GM18858 (cell line): ENCODE measurements around the gene PCDH9.
A peak's percentile ranks its signal among the peaks of the same experiment; 100 is the strongest.

Source experiments
- ATAC-seq: cut with Tn5 transposase; IDR thresholded peaks from one replicate; pipeline ENCODE4 v1.9.1; 2021; ENCODE audit not compliant: unreplicated experiment

Gene PCDH9

DNA sequence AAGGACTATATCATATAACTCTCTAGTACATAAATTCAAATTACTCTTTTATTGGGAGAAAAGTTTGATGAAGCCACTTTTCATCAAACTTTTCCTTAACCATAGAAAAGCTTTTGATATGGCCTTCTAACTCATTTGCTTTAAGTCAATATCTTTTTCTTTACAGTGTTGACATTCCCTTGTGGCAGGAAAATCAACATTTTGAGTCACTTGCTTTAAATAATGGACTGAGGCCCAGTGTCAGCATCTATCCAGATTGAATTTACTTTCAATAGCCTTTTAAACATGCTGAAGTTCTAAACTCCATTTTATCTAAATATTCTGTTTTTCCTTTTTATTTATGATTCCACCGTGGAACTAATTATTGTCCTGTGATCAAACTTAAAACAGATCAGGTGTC, 62.7 kb downstream of the PCDH9 start:
- no peak for ATAC-seq

DNA sequence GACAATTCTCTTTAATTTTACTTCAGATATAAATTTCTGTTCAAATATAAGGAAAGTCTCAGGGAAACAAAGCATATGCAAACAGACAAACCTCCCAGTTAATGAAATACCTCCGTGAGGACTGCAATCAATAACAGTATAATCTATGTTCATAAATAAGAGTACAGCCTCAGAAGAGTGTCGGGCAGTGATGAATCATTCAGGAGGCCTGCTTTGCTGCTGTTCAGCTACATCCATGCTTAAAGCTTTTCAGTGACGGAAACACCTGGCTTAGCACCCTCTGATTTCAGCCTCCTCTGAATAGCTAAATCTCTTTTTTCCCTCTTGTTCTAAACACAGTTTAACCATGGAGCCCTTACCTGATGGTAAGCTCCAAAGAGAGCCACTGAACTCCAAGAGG, 69.0 kb downstream of the PCDH9 start:
- ATAC-seq = no peak

DNA sequence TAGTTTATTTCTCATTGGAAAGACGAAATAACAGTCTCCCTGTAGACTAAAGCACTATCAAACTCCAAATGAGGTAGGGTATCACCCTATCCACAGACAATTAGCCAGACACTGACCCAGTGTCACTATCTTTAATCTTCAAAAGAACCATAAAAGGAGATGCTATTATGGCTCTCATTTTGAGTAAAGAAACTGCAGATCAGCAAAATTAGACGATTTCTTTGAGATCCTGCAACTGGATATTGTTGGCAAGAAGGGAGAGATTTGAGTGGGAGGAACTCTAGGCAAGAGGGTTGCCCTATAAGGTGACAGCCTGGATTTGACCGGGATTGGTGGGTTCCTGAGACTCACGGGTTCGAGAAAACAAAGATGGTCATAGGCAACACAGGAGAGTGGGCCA, 71.2 kb downstream of the PCDH9 start:
- no peak for ATAC-seq

DNA sequence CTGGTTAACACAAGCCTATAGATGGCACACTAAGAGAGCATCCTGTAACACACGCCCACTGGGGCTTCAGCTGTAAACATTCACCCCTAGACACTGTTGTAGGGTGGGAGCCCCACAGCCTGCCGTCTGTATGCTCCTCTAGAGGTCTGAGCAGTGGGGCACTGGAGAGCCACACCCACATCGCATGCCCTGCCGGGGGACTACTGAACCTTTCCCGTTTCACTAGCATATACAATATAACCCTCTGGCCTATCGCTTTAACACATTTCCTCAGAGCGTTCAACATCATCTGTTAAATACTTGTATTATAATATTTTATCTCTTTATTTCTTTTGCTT, 73.4 kb downstream of the PCDH9 start:
- ATAC-seq = no peak

DNA sequence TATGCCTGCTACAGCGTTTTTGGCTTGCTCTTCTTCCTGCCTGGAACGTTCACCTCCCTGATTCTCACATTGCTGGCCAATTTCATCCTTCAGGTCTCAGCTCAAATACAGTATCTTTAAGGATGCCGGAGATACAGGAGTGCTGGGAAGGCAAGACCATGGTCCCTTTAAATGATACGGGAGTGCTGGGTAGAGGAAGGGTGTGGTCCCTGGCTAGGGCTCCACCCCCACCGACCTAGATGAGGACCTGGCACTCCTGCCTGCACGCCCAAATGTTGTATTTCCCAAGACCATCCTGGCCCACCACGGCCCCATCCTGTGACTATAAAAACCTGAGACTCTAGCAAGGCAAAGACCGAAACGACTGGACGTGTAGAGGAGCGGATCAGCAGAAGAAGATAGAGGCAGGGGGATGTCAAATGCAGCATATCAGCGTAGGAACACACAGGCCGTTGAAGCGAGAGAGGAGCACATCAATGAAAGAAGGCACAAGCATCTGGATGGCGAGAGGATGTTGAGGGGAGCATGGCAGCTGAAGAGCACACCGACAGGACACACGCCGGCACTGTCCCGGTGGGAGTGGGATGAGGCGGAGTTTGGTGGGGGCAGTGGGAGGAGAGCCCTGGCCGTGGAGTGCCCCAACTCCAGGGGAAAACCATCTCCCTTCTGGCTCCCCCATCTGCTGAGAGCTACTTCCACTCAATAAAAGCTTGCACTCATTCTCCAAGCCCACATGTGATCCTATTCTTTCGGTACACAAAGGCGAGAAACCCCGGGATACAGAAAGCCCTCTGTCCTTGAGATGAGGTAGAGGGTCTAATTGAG, 74.0 kb downstream of the PCDH9 start:
- ATAC-seq = no peak

DNA sequence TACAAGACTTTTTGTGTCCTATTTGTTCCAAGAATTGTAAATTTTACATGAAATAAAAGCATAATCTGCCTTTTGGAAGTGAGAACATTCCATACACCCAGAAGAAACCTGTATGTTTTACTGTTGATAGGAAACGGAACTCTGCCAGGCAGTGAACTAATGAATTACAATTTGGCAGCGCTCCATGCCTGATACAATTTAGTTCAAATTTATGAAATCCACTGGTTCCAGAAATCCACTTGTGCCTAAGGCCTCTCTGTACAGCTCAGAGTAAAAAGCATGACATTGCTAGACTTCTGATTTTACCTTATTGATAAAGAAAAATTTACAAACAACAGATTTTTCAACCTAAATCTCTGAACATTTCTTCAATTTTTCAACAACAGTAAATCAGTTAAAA, 78.1 kb downstream of the PCDH9 start:
- no peak for ATAC-seq

DNA sequence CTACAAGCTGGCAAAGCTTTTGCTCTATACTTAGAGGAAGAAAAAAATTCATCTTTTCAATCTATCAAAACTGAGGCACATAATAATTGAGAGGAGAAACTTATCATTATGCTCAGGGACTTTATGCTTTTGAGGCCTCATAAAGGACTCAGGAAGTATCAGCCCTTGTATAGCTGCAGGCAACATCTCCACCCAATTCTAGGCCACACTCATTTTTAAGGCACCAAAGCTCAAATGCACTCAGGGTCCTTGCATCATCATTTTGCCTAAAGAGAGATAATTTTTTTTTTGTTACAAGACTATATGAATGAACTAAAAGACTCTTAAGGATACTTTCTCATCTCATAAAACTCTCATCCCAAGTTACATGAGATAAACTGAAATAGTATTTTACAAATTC, 78.5 kb downstream of the PCDH9 start:
- no peak for ATAC-seq

DNA sequence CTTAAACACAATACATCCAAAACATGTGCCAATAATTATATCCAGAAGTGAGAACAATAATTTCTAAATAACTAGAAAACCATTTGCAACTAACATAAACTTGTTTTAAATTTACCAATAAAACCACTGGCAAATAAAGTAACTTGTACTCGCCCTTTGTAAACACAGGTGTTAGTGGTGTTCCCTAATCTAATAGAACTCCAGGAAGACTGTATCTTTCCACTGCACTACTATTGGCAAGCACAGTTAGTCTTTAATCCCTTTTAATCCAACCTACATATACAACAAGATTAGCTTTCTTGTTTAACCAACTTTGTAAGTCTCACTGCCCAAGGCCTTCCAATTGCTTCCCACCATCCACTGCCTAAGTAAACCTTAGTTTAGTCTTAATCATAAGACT, 79.5 kb downstream of the PCDH9 start:
- ATAC-seq = no peak

DNA sequence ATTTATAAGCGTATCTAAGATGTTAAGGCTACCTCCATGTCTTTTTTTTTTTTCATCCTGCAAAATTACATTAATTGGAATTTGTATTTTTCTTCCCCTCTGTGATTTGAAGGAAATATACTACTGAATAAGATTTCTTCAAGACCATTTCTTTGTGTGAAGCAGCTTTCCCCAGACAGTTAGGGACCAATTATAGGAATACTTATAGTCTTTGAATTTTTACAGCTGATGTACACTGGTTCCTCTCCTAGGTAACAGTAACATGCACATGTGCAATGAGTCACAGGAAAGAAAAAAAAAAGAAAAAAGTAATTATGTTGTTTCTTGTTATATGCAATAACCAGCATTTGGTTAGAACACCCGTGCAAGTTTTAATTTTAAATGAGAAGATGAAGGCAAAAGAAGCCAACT, 82.0 kb downstream of the PCDH9 start:
- ATAC-seq = no peak

DNA sequence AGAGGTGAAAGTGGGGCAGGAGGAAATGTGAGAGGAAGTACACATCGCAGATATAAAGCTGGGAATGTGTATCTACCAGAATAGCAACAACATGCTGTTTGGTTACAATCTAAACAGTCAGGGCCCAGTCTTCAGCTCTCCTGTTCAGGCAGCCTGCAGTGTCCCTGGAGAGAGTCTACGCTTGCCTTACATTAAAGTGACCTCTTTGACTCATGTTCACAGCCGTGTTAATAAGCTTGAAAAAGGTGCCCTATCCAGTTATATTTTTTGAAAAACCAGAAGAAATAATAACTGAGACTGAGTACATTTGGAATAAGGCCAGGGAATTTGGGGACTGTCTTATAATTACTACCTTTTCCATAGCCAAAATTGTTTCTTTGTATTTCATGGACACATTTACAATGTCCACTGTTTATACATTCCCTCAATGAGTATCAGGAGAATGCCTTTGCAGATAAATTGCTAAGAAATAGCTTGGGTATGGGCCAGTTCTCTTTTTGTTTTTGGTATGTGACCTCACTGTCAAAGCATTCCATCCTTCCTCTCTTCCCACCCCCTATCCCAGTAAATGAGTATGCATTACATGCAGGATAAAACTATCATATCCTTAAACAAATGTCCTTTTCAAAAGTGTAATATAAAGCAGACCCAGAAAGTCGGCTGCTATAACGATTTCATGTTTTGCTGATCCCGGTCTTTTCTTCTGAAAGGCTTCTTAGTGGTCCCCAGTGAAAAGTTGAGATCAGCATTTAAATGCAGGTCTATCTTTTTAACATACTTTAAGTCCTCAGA, 82.6 kb downstream of the PCDH9 start:
- ATAC-seq = no peak

DNA sequence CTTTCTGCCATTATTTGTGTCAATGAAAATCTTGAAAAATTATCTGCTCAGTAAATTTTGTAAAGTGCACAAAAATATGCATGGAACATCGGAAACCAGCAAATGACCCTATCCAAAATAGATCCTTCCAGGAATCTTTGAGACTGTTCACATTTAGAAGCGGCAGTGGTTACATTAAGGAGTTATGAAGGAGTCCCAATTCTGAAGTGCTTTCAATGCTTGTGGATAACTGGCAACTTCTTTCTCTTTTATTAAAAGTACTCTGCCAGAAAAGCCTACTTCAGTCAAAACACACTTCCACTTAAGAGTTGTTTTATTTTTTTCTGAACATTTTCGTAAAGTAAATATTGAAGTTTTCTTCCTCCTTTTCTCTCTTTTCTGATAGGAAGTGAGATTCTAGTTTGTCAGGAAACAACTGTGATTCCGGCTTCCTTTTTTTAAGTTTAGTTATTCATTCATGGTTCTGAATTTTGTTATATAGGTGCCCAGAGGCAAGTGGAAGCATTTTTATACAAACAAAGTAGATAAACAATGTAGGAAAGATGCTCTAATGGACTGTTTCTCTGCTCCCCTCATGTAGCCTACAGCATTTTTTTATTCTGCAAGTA, 83.5 kb downstream of the PCDH9 start:
- no peak for ATAC-seq

DNA sequence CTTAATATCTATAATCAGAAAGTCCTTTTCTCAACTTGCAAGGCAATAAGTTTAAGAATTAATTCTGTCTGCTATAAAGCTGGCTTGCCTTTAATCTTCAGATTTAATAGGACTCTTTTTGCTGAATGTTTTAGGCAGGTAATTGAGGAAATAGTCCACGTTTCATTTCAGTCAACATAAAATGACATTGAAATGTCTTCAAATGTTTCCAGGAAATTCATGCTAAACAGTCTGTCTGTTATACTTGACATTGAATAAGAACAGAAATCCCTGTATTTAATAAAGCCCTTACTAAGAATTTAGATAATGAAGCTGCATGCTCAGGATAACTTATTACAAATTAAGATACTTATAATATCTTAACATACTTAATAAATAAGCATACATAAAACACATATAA, 84.2 kb downstream of the PCDH9 start:
- ATAC-seq = no peak

DNA sequence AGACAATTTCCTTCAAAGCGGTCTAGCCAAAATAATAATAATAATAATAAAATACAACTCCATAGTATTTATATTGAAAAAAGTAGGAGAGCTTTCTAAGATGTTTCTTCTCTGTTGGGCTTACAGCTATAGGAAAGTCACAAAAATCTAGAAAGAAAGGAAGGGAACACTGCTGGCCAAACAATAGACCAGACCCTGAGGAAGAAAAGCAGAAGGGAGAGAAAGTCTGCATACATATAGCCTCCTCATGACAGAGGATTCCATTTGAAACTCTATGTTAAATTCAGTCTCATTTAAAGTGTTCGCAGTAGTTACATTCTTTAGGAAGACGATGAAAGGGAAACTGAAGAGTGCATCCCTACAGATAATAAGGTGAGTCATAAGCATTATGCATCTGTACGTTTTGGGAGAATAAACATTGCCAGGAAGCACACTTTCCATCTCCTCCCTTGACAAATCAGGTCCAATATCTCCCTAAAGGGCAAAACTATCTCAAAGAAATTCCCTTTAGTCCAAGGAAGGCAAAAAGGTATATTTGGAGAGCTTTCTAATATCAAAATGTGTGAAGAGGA, 86.5 kb downstream of the PCDH9 start:
- ATAC-seq = no peak

DNA sequence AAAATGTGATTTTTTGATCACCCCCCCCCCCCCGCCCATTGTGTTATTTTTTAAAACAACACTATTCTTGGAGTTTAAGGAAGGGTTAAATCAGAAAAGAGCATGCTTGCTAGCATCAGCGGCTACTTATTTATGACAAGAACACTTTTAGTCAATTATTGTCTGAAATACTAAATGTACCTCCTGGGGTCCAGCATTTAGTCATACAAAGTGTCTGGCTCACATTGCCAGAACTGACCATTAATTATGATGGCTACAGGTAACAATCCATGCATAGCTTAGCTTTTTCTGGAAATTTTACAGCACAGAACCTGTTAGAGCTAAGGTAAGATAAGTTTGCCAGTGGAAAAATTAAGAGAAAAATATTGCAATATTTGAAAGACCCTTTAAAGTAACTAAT, 90.1 kb downstream of the PCDH9 start:
- no peak for ATAC-seq

DNA sequence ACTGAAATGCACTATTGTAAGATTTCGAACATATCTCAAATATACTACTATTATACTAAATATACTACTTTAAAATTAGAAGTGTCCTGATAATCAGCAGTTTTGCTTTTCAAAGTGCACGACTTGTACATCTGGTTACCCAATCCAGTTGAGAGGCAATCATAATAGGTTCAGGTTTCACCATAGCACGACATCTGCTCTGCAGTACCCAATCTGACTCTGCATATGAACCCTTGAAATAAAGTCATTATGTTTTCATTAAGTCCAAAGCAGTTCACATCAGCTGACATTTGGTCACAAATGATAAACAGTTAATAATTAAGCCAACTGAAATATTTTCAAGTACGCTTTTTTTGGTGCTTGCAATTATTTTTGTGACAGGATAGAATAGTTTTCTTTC, 90.6 kb downstream of the PCDH9 start:
- no peak for ATAC-seq

DNA sequence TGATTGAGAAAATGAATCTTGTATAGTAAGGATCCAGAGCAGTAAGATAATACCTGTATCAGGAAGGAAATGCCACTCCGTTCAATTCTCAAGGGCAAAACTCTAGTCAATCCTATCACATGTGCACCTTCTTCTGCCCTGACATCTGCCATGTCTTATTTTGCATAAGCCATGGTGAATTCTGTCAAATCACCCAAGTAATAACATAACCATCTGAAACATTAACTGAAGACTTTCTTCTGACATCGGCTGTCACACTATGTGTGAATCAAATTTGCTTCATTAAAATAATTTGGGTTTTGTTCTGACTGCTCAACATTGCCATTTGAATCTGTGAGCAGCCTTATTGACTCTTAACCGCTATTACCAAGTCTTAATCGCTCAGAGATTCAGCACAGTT, 91.2 kb downstream of the PCDH9 start:
- no peak for ATAC-seq

DNA sequence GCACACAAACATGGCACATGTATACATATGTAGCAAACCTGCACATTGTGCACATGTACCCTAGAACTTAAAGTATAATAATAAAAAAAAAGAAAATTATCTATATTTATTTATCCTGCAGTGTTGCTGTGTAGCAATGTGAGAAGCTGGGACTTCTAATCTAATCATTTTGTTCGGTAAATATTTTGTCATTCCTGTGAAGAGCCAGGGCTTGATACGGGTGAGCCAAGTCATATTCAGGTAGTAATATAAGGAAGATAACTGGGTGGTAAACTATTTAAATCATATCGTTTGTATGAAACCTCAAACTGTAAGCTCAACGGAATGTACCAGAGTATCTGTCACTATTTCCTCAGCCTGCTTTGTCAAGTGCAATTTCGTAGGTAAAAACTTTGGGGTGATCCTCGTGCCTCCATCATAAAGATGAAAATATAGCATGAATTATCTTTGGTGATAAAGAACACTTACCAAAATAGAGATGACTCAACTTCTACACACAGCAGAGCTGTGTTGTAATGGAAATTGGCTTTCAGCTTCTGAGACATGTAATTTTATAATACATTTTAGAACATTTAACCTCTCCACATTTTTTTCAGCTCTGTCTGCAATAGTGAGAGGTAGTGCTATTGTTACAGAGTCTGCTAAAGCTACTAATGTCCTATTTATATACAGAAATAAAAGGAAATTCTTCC, 92.9 kb downstream of the PCDH9 start:
- ATAC-seq = no peak

DNA sequence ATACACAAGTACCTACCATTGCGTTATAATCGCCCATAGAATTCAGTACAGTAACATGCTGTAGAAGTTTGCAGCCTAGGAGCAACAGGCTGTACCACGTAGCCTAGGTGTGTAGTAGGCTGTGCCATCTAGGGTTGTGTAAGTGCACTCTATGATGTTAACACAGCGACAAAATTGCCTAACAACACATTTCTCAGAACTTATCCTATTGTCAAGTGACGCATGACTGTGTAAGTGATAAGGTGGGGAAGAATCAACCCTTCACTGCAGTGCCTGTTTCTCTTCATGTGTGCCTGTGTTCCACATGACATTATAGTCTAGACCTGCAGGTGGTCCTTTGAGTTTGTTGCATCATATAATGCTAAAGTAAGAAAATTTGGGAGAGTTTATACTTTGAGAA, 94.0 kb downstream of the PCDH9 start:
- no peak for ATAC-seq

DNA sequence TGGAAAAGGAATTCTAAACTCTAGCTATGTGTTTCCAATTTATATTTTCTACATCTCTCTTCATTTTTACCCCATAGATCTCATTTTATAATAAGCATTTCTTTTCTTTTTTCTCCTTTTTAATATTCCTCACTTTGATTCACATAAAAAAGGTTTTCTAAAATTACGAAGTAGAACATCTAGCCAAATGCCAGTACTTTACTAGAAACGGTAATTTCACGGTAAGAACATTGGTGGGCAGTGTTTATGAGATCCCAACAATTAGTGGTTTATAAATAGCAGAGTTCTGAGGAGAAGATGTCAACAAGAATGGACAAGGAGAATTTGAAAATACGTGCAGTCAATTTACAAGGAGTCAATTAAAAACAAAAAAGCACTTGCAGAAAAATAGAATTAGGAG, 94.8 kb downstream of the PCDH9 start:
- ATAC-seq = no peak

DNA sequence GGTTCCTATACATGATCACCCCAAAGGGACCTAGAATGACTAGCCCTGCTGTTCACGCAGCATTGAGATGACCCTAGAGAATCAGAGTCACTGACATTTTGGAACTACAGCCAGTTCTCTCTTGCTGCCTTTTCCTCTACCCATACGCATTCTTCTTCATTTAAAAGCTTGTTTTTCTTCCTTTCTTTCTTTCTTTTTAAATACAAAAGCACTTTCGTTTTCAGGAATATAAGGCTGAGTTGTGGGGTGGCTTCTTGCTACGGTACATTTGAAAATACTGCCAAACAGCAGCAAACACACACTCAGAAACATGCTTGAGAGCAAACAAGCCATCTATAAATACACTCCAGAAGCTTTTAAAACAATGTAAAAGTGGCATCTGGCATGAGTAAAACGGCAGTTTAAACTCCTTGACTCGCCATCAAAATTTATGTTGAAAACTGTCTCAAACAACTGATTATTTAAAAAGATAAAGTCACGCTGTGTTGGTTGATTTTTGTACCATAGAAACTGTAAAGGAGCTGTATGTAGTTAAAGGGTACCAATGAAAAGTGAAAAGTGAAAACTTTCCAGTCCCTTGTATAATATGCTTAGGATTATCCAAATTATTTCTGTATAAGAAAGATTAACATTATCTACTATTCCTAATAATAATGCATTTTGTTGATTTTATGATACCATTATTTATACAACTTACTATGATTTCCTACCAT, 95.6 kb downstream of the PCDH9 start:
- ATAC-seq = peak; percentile 44

DNA sequence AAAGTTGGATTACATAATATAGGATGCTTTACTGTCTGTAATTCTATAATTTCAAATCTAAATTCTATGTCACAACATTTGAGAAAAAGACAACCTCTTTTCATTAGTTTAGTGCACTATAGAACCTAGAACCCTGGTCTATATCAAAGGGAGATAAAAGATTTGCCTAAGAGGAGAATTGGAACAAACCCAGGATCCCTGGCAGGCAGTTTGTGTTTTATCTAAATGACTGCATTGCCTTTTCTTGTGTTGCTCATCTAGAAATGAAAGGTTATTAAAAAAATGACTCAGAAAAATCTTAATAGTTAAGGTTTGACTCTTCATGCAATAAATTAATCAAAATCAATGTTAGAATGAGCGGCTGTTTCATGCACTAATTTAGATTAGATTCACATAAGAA, 96.7 kb downstream of the PCDH9 start:
- ATAC-seq = no peak
